PC-9 (cell line): ENCODE results near the gene FAM83D. TPM values are rescaled to one million over a fixed set of nuclear protein-coding genes. Genes with fewer than 3 reads are reported as not detected.

Experiments
- BruUV-seq: library from RNA; stranded (reverse); fragments of 400-500 nt; replicated peaks from 2 replicates; lab custom pipeline; 2021; lab: Mats Ljungman, UMichigan
- CTCF ChIA-PET: fragments of 300-600 bp; sonication (Branson Sonifier 250); formaldehyde crosslinking; loops from one replicate; lab custom pipeline; 2022; ENCODE audit warnings: antibody characterized with exemption; lab: Charles Lee
- POLR2A ChIA-PET: fragments of 300-600 bp; sonication (Branson Sonifier 250); formaldehyde crosslinking; loops from one replicate; lab custom pipeline; 2022; ENCODE audit warnings: antibody characterized with exemption; ENCODE audit not compliant: unreplicated experiment; lab: Charles Lee
- DNase-seq, 2 experiments: peaks; one replicate each; pipeline versions ENCODE4 v3.0.0 to v3.0.0-alpha.2; 2015 to 2022; ENCODE audit warnings: mixed read lengths in 1 of 2
- H2AFZ ChIP-seq: fragments of 200-600 bp; sonication (generic); 2 replicates; pipeline ENCODE4 v1.8.1; 2017; ENCODE audit warnings: antibody characterized with exemption
- H3F3A ChIP-seq: fragments of 200-600 bp; sonication (generic); 2 replicates; pipeline ENCODE4 v1.8.1; 2017; ENCODE audit warnings: antibody characterized with exemption, mild to moderate bottlenecking, low read depth; ENCODE audit not compliant: insufficient read depth
- H3K27ac ChIP-seq: fragments of 200-600 bp; sonication (generic); 2 replicates; pipeline ENCODE4 v1.6.1; 2016; ENCODE audit warnings: mixed run types
- H3K27me3 ChIP-seq: fragments of 200-600 bp; sonication (generic); 2 replicates; pipeline ENCODE4 v1.6.1; 2016; ENCODE audit warnings: low read depth, mixed run types; ENCODE audit not compliant: insufficient read depth
- H3K36me3 ChIP-seq: fragments of 200-600 bp; sonication (generic); 2 replicates; pipeline ENCODE4 v1.6.1; 2016; ENCODE audit warnings: low read depth, mixed run types
- H3K4me1 ChIP-seq: fragments of 200-600 bp; sonication (generic); replicated peaks from 2 replicates; pipeline ENCODE4 v1.6.1; 2016; ENCODE audit warnings: mixed run types; ENCODE audit not compliant: insufficient read depth
- H3K4me2 ChIP-seq: fragments of 200-600 bp; sonication (generic); 2 replicates; pipeline ENCODE4 v1.6.1; 2017; ENCODE audit warnings: mixed run types
- H3K4me3 ChIP-seq: fragments of 200-600 bp; sonication (generic); 2 replicates; pipeline ENCODE4 v1.6.1; 2016; ENCODE audit warnings: mixed run types
- H3K79me2 ChIP-seq: fragments of 200-600 bp; sonication (generic); 2 replicates; pipeline ENCODE4 v1.6.1; 2017; ENCODE audit warnings: low read depth, mixed run types
- H3K9me2 ChIP-seq: fragments of 200-600 bp; sonication (generic); 2 replicates; pipeline ENCODE4 v1.8.1; 2017; ENCODE audit warnings: mild to moderate bottlenecking; ENCODE audit not compliant: insufficient read depth
- H3K9me3 ChIP-seq: fragments of 200-600 bp; sonication (generic); 2 replicates; pipeline ENCODE4 v1.8.1; 2016; ENCODE audit warnings: low read depth; ENCODE audit not compliant: insufficient read depth
- H4K20me1 ChIP-seq: fragments of 200-600 bp; sonication (generic); 2 replicates; pipeline ENCODE4 v1.8.1; 2017; ENCODE audit not compliant: insufficient read depth
- EZH2 ChIP-seq: fragments of 200-600 bp; sonication (generic); IDR thresholded peaks from 2 replicates; pipeline ENCODE4 v1.8.0; 2017; ENCODE audit warnings: antibody characterized with exemption, low read depth
- intact Hi-C: fragments of 100-400 bp; cut with micrococcal nuclease; formaldehyde crosslinking; loops from one replicate; pipeline ENCODE4 v1.10.0; 2022; ENCODE audit not compliant: unreplicated experiment
- total RNA-seq: library from RNA; stranded (reverse); gene quantifications from 2 replicates; pipeline ENCODE4 v1.2.3, GENCODE V29; 2021
- TF ChIP-seq, protein P1 (sequence below): fragments of 200-600 bp; sonication (generic); conservative IDR thresholded peaks from 2 replicates; pipeline ENCODE4 v1.6.1; 2017; ENCODE audit warnings: mixed run types, antibody characterized with exemption, mild to moderate bottlenecking, moderate library complexity

The FAM83D gene
- total RNA-seq, 1 experiment from 2014 or later, result 57.3 TPM

DNA sequence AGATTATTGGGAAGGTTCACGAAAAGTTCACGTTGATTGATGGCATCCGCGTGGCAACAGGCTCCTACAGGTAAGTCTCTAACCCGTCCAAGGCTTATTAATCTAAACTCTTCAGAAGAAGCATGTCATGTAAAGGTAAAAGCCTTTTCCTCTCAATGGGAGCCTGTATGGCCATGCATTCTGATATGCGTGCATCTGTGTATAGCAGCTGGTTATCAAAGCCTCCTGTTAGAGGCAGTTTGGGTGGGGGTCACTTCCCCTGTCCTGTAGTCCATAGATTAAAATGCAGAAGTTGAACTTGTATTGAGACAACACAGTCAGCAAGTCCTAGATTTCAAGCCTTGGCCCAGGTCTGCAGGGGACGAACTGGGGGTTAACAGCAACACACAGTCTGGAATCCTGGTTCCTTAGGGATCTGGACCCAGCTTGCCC lies 21.7 kb downstream of the FAM83D start:
- Histone ChIP-seq H3K4me2 (no peak overlapping the region), H3K9me3 (no peaks in the 10 kb centered on the region), H3K9me2 (no peaks in the 10 kb centered on the region), H4K20me1 (0 out of 2 replicates have a peak, but pooled peaks cover 3% of the 10 kb centered on the region), H3K4me3 (no peak overlapping the region), H3K79me2 (peaks cover 19% of the 10 kb centered on the region; the same call in 1 of the 2 replicates), H3K27me3 (no peaks in the 10 kb centered on the region), H3K4me1 (no peaks in the 10 kb centered on the region), H3K27ac (no peak overlapping the region), H2AFZ (no peak overlapping the region), H3K36me3 (peaks cover 37% of the 10 kb centered on the region), H3F3A (no peaks in the 10 kb centered on the region; the same call in 1 of the 2 replicates)
- no TSS peak for BruUV-seq
- POLR2A ChIA-PET, result no interaction called here
- TF ChIP-seq, protein P1, sequence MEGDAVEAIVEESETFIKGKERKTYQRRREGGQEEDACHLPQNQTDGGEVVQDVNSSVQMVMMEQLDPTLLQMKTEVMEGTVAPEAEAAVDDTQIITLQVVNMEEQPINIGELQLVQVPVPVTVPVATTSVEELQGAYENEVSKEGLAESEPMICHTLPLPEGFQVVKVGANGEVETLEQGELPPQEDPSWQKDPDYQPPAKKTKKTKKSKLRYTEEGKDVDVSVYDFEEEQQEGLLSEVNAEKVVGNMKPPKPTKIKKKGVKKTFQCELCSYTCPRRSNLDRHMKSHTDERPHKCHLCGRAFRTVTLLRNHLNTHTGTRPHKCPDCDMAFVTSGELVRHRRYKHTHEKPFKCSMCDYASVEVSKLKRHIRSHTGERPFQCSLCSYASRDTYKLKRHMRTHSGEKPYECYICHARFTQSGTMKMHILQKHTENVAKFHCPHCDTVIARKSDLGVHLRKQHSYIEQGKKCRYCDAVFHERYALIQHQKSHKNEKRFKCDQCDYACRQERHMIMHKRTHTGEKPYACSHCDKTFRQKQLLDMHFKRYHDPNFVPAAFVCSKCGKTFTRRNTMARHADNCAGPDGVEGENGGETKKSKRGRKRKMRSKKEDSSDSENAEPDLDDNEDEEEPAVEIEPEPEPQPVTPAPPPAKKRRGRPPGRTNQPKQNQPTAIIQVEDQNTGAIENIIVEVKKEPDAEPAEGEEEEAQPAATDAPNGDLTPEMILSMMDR, result no peak
- TF ChIP-seq EZH2, result no peak
- intact Hi-C loops, result no loop called here
- CTCF ChIA-PET, result no interaction called here
- DNase-seq, result no peak

- no peak for TF ChIP-seq EZH2
- TF ChIP-seq, protein P1, result no peak
- Histone ChIP-seq H3F3A (no peaks in the 10 kb centered on the region), H3K79me2 (no peaks in the 10 kb centered on the region; the same call in 1 of the 2 replicates), H3K4me1 (no peaks in the 10 kb centered on the region), H3K36me3 (peaks cover 32% of the 10 kb centered on the region), H3K4me3 (no peak overlapping the region), H4K20me1 (no peaks in the 10 kb centered on the region), H3K27ac (no peak overlapping the region), H3K9me3 (no peaks in the 10 kb centered on the region), H3K4me2 (no peak overlapping the region), H3K9me2 (no peaks in the 10 kb centered on the region), H2AFZ (no peak overlapping the region), H3K27me3 (no peaks in the 10 kb centered on the region)
- CTCF ChIA-PET, result no interaction called here
- no TSS peak for BruUV-seq
- POLR2A ChIA-PET, result no interaction called here
- intact Hi-C loops, result no loop called here
- DNase-seq, result no peak
These were observed 24.0 kb downstream of the FAM83D start for GRCh38 chr20:38950254-38950653.

DNA sequence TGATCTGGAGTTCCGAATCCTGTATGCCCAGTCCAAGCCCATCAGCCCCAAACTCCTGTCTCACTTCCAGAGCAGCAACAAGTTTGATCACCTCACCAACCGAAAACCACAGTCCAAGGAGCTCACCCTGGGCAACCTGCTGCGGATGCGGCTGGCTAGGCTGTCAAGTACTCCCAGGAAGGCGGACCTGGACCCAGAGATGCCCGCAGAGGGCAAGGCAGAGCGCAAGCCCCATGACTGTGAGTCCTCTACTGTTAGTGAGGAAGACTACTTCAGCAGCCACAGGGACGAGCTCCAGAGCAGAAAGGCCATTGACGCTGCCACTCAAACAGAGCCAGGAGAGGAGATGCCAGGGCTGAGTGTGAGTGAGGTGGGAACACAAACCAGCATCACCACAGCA lies 25.4 kb downstream of the FAM83D start:
- Histone ChIP-seq H3K4me3 (no peak overlapping the region), H3K27ac (no peak overlapping the region), H3K79me2 (no peaks in the 10 kb centered on the region; the same call in 1 of the 2 replicates), H4K20me1 (no peaks in the 10 kb centered on the region), H3K27me3 (no peaks in the 10 kb centered on the region), H3K4me2 (no peak overlapping the region), H3K36me3 (peaks cover 28% of the 10 kb centered on the region), H2AFZ (no peak overlapping the region), H3K4me1 (no peaks in the 10 kb centered on the region), H3K9me2 (no peaks in the 10 kb centered on the region), H3K9me3 (no peaks in the 10 kb centered on the region), H3F3A (no peaks in the 10 kb centered on the region; the same call in 1 of the 2 replicates)
- no peak for DNase-seq
- ChIA-PET POLR2A (no interaction called here), CTCF (no interaction called here)
- intact Hi-C loops, result no loop called here
- BruUV-seq, result no TSS peak
- TF ChIP-seq, protein P1, result no peak
- no peak for TF ChIP-seq EZH2
